ENCODE measurements around the gene SERINC5.

Gene SERINC5

GRCh38 chr5:80223561-80223960 lies 32.3 kb downstream of the SERINC5 start:
- DNase-seq (ENCODE audit: extremely low spot score) = no peak
- TF ChIP-seq SP1 (IDR thresholded peaks at IDR 0.05) = no peak
- no peak for TF ChIP-seq ELF4 (IDR thresholded peaks at IDR 0.05)
- TF ChIP-seq ARNT (IDR thresholded peaks at IDR 0.05) = no peak
- TF ChIP-seq NFRKB (IDR thresholded peaks at IDR 0.05) = no peak
- TF ChIP-seq SUZ12 (IDR thresholded peaks at IDR 0.05) = no peak
- TF ChIP-seq LEF1 (IDR thresholded peaks at IDR 0.05; ENCODE audit: borderline replicate concordance) = no peak
- TF ChIP-seq TARDBP (IDR thresholded peaks at IDR 0.05) = no peak
- TF ChIP-seq BHLHE40 (IDR thresholded peaks at IDR 0.05; ENCODE audit: borderline replicate concordance) = no peak
- TF ChIP-seq FOXK2 (IDR thresholded peaks at IDR 0.05) = no peak
- no peak for TF ChIP-seq PKNOX1 (IDR thresholded peaks at IDR 0.05)
- TF ChIP-seq L3MBTL2 (conservative IDR thresholded peaks at IDR 0.05) = no peak
- TF ChIP-seq ZNF384 (IDR thresholded peaks at IDR 0.05) = no peak
- no peak for TF ChIP-seq FOXA1 (IDR thresholded peaks at IDR 0.05)
- TF ChIP-seq FOXM1 (IDR thresholded peaks at IDR 0.05; ENCODE audit: borderline replicate concordance) = no peak
- no peak for TF ChIP-seq HDGF (IDR thresholded peaks at IDR 0.05; ENCODE audit: borderline replicate concordance)
- TF ChIP-seq CTBP1 (IDR thresholded peaks at IDR 0.05; ENCODE audit: borderline replicate concordance) = no peak
- ChIA-PET POLR2A (no interaction called here), CTCF (no interaction called here)

- CTCF ChIA-PET = no interaction called here
- POLR2A ChIA-PET = no interaction called here
- DNase-seq (ENCODE audit: extremely low spot score) = no peak
Observed at GRCh38 chr5:80220245-80220897, 35.5 kb downstream of the SERINC5 start.

GRCh38 chr5:80219391-80219790 lies 36.5 kb downstream of the SERINC5 start:
- ChIA-PET CTCF (no interaction called here), POLR2A (no interaction called here)
- TF ChIP-seq FOXM1 (IDR thresholded peaks at IDR 0.05; ENCODE audit: borderline replicate concordance) (no peak), FOXK2 (IDR thresholded peaks at IDR 0.05) (no peak), L3MBTL2 (conservative IDR thresholded peaks at IDR 0.05) (no peak), ZNF384 (IDR thresholded peaks at IDR 0.05) (no peak), PKNOX1 (IDR thresholded peaks at IDR 0.05) (no peak), FOXA1 (IDR thresholded peaks at IDR 0.05) (no peak), LEF1 (IDR thresholded peaks at IDR 0.05; ENCODE audit: borderline replicate concordance) (no peak), ARNT (IDR thresholded peaks at IDR 0.05) (no peak)
- DNase-seq (ENCODE audit: extremely low spot score) = no peak

More at GRCh38 chr5:80220245-80220897, 35.5 kb downstream of the SERINC5 start:
- TF ChIP-seq CTBP1 (IDR thresholded peaks at IDR 0.05; ENCODE audit: borderline replicate concordance) = no peak
- TF ChIP-seq TARDBP (IDR thresholded peaks at IDR 0.05) = no peak
- TF ChIP-seq LEF1 (IDR thresholded peaks at IDR 0.05; ENCODE audit: borderline replicate concordance) = no peak

- no peak for TF ChIP-seq PKNOX1 (IDR thresholded peaks at IDR 0.05)
- TF ChIP-seq BHLHE40 (IDR thresholded peaks at IDR 0.05; ENCODE audit: borderline replicate concordance) = no peak
- no peak for TF ChIP-seq HDGF (IDR thresholded peaks at IDR 0.05; ENCODE audit: borderline replicate concordance)
- TF ChIP-seq CTBP1 (IDR thresholded peaks at IDR 0.05; ENCODE audit: borderline replicate concordance) = no peak
- TF ChIP-seq ZNF384 (IDR thresholded peaks at IDR 0.05) = no peak
- TF ChIP-seq FOXM1 (IDR thresholded peaks at IDR 0.05; ENCODE audit: borderline replicate concordance) = no peak
- TF ChIP-seq L3MBTL2 (conservative IDR thresholded peaks at IDR 0.05) = no peak
- no peak for TF ChIP-seq TARDBP (IDR thresholded peaks at IDR 0.05)
- TF ChIP-seq FOXA1 (IDR thresholded peaks at IDR 0.05) = no peak
- POLR2A ChIA-PET = interaction anchor here (1.2 kb wide), 1 partner anchor 38 kb away, joined by 3 read pairs; the partner anchor contains the start of gene SERINC5
- CTCF ChIA-PET = interaction anchor here (0.6 kb wide), 1 partner anchor 1001 kb away, joined by 3 read pairs; no protein-coding TSS in a partner anchor
- DNase-seq (ENCODE audit: extremely low spot score) = no peak
Observed at GRCh38 chr5:80217667-80218066, 38.2 kb downstream of the SERINC5 start.

GRCh38 chr5:80216753-80217596 lies 38.9 kb downstream of the SERINC5 start:
- TF ChIP-seq ZNF384 (IDR thresholded peaks at IDR 0.05) (no peak), NFRKB (IDR thresholded peaks at IDR 0.05) (no peak), CTBP1 (IDR thresholded peaks at IDR 0.05; ENCODE audit: borderline replicate concordance) (no peak), BHLHE40 (IDR thresholded peaks at IDR 0.05; ENCODE audit: borderline replicate concordance) (no peak)
- POLR2A ChIA-PET = interaction anchor here (1.2 kb wide), 1 partner anchor 39 kb away, joined by 3 read pairs; the partner anchor contains the start of gene SERINC5
- DNase-seq (ENCODE audit: extremely low spot score) = no peak
- CTCF ChIA-PET = no interaction called here

- DNase-seq (ENCODE audit: extremely low spot score) = no peak
- TF ChIP-seq ELF4 (IDR thresholded peaks at IDR 0.05) = no peak
- TF ChIP-seq TARDBP (IDR thresholded peaks at IDR 0.05) = no peak
- no peak for TF ChIP-seq ARNT (IDR thresholded peaks at IDR 0.05)
- TF ChIP-seq BHLHE40 (IDR thresholded peaks at IDR 0.05; ENCODE audit: borderline replicate concordance) = no peak
- no peak for TF ChIP-seq NFRKB (IDR thresholded peaks at IDR 0.05)
- no peak for TF ChIP-seq ZNF384 (IDR thresholded peaks at IDR 0.05)
- TF ChIP-seq FOXM1 (IDR thresholded peaks at IDR 0.05; ENCODE audit: borderline replicate concordance) = no peak
- TF ChIP-seq LEF1 (IDR thresholded peaks at IDR 0.05; ENCODE audit: borderline replicate concordance) = no peak
- TF ChIP-seq HDGF (IDR thresholded peaks at IDR 0.05; ENCODE audit: borderline replicate concordance) = no peak
- TF ChIP-seq FOXA1 (IDR thresholded peaks at IDR 0.05) = no peak
- TF ChIP-seq CTBP1 (IDR thresholded peaks at IDR 0.05; ENCODE audit: borderline replicate concordance) = no peak
- no peak for TF ChIP-seq SUZ12 (IDR thresholded peaks at IDR 0.05)
- TF ChIP-seq SP1 (IDR thresholded peaks at IDR 0.05) = no peak
- TF ChIP-seq FOXK2 (IDR thresholded peaks at IDR 0.05) = no peak
- no peak for TF ChIP-seq PKNOX1 (IDR thresholded peaks at IDR 0.05)
- CTCF ChIA-PET = no interaction called here
- POLR2A ChIA-PET = no interaction called here
Observed at GRCh38 chr5:80216096-80216495, 39.8 kb downstream of the SERINC5 start.

All from HEK293T (cell line).